HCT116 (cell line): Measurements from ENCODE around the gene SFR1. TPM values are rescaled to one million over a fixed set of nuclear protein-coding genes. Genes with fewer than 3 reads are reported as not detected.

Source experiments
- ATAC-seq: fragments of 200-7000 bp; cut with Tn5 transposase; 2 replicates; pipeline ENCODE4 v1.9.1; 2020; ENCODE audit warnings: mild to moderate bottlenecking, moderate library complexity
- BruUV-seq: library from RNA; stranded (reverse); fragments of 400-500 nt; replicated peaks from 2 replicates; lab custom pipeline; 2021; lab: Mats Ljungman, UMichigan
- CTCF ChIA-PET: fragments of 300-600 bp; sonication (Branson Sonifier 250); formaldehyde crosslinking; loops from one replicate; lab custom pipeline; 2021; ENCODE audit warnings: antibody characterized with exemption; lab: Charles Lee
- POLR2A ChIA-PET: fragments of 300-600, 350-600 bp; sonication (Branson Sonifier 250); formaldehyde crosslinking; loops from one replicate; lab custom pipeline; 2021; ENCODE audit warnings: antibody characterized with exemption; lab: Charles Lee
- RAD21 ChIA-PET, 2 experiments: fragments of 300-600 bp; sonication (Branson Sonifier 250); formaldehyde crosslinking; loops; one replicate each; lab custom pipeline; 2023; ENCODE audit warnings: low total read pairs in 2 of 2; ENCODE audit not compliant: uncharacterized antibody in 2 of 2, unreplicated experiment in 2 of 2, low non-redundant PET in 1 of 2; lab: Charles Lee
- DNase-seq: peaks from one replicate; pipeline ENCODE4 v3.0.0-alpha.2; 2010; ENCODE audit warnings: low read depth, low spot score
- H2AFZ ChIP-seq: fragments of 200-600 bp; shearing (Covaris generic), sonication (generic); 2 replicates; pipeline ENCODE4 v1.6.1; 2017; ENCODE audit warnings: low read depth, mixed run types, mixed read lengths, antibody characterized with exemption, low read length; ENCODE audit not compliant: poor library complexity, severe bottlenecking
- H3K27ac ChIP-seq: 2 replicates; pipeline ENCODE4 v1.5.1; 2012; ENCODE audit warnings: low read depth, low read length
- H3K27me3 ChIP-seq: fragments of 200-600 bp; sonication (generic); 2 replicates; pipeline ENCODE4 v1.6.1; 2016; ENCODE audit warnings: mixed run types, low read length, mixed read lengths; ENCODE audit not compliant: insufficient read depth
- H3K36me3 ChIP-seq, 2 experiments: fragments of 200-500 bp in 1 of 2; fragments of 200-600 bp in 1 of 2; sonication (Bioruptor generic) in 1 of 2; sonication (generic) in 1 of 2; 2 replicates each; pipeline versions ENCODE4 v1.5.1 to v1.6.1; 2014 to 2016; ENCODE audit warnings: low read length in 2 of 2, inconsistent platforms in 1 of 2, mixed read lengths in 1 of 2, mixed run types in 1 of 2; ENCODE audit not compliant: insufficient read depth in 2 of 2, control insufficient read depth in 1 of 2
- H3K4me1 ChIP-seq, 2 experiments: fragments of 200-600 bp in 1 of 2; sonication (generic) in 1 of 2; 2 replicates each; pipeline versions ENCODE4 v1.5.1 to v1.6.1; 2012 to 2017; ENCODE audit warnings: low read length in 2 of 2, inconsistent platforms in 1 of 2, mild to moderate bottlenecking in 1 of 2, mixed read lengths in 1 of 2, mixed run types in 1 of 2, moderate library complexity in 1 of 2; ENCODE audit not compliant: insufficient read depth in 2 of 2, control insufficient read depth in 1 of 2
- H3K4me2 ChIP-seq: fragments of 200-600 bp; sonication (generic); 2 replicates; pipeline ENCODE4 v1.6.1; 2017; ENCODE audit warnings: mixed run types, low read length, mixed read lengths
- H3K4me3 ChIP-seq, 2 experiments: fragments of 200-600 bp in 1 of 2; sonication (generic) in 1 of 2; replicated peaks in 1 of 2; 2 replicates each; pipeline ENCODE4 v1.5.1; 2011 to 2016; ENCODE audit warnings: low read length in 2 of 2, control low read depth in 1 of 2, low read depth in 1 of 2, mild to moderate bottlenecking in 1 of 2, mixed read lengths in 1 of 2, mixed run types in 1 of 2
- H3K79me2 ChIP-seq: fragments of 200-600 bp; sonication (generic); 2 replicates; pipeline ENCODE4 v1.6.1; 2017; ENCODE audit warnings: mild to moderate bottlenecking, mixed run types, low read length, moderate library complexity, mixed read lengths; ENCODE audit not compliant: insufficient read depth
- H3K9ac ChIP-seq: fragments of 200-600 bp; sonication (generic); 2 replicates; pipeline ENCODE4 v1.6.1; 2016; ENCODE audit warnings: low read length, mixed read lengths
- H3K9me2 ChIP-seq: fragments of 200-600 bp; sonication (generic), shearing (Covaris generic); 2 replicates; pipeline ENCODE4 v1.6.1; 2017; ENCODE audit warnings: mixed run types, mild to moderate bottlenecking, moderate library complexity; ENCODE audit not compliant: insufficient read depth
- H3K9me3 ChIP-seq, 2 experiments: fragments of 200-500 bp in 1 of 2; fragments of 200-600 bp in 1 of 2; sonication (Bioruptor generic) in 1 of 2; sonication (generic) in 1 of 2; 2 replicates each; pipeline ENCODE4 v1.6.1; 2014 to 2017; ENCODE audit warnings: low read length in 2 of 2, mixed read lengths in 2 of 2, inconsistent platforms in 1 of 2, low read depth in 1 of 2, mild to moderate bottlenecking in 1 of 2, mixed run types in 1 of 2, moderate library complexity in 1 of 2; ENCODE audit not compliant: control insufficient read depth in 1 of 2, insufficient read depth in 1 of 2
- H4K20me1 ChIP-seq: fragments of 200-600 bp; sonication (generic), shearing (Covaris generic); 2 replicates; pipeline ENCODE4 v1.6.1; 2017; ENCODE audit warnings: mixed run types, mild to moderate bottlenecking, moderate library complexity; ENCODE audit not compliant: insufficient read depth
- CEBPB ChIP-seq: IDR thresholded peaks from 2 replicates; pipeline ENCODE4 v1.6.1; 2012; ENCODE audit warnings: low read depth
- CTCF ChIP-seq, 3 experiments: fragments of 200-600 bp in 1 of 3; sonication (generic) in 1 of 3; IDR thresholded peaks in 2 of 3; conservative IDR thresholded peaks in 1 of 3; 2 replicates each; pipeline ENCODE4 v1.5.1; 2012 to 2017; ENCODE audit warnings: low read depth in 2 of 3, low read length in 2 of 3, antibody characterized with exemption in 1 of 3, borderline replicate concordance in 1 of 3, control low read depth in 1 of 3, mild to moderate bottlenecking in 1 of 3, mixed read lengths in 1 of 3, mixed run types in 1 of 3, moderate library complexity in 1 of 3; ENCODE audit not compliant: insufficient read depth in 1 of 3
- EGR1 ChIP-seq: IDR thresholded peaks from 2 replicates; pipeline ENCODE4 v1.6.1; 2012; ENCODE audit warnings: low read depth
- EZH2 ChIP-seq: fragments of 200-600 bp; sonication (generic); IDR thresholded peaks from 2 replicates; pipeline ENCODE4 v1.6.1; 2017; ENCODE audit warnings: antibody characterized with exemption, mixed run types
- EZH2phosphoT487 ChIP-seq: fragments of 200-600 bp; IDR thresholded peaks from 2 replicates; pipeline ENCODE4 v1.6.1; 2018; ENCODE audit warnings: antibody characterized with exemption, borderline replicate concordance
- JUND ChIP-seq: IDR thresholded peaks from 2 replicates; pipeline ENCODE4 v1.6.1; 2012
- MAX ChIP-seq: IDR thresholded peaks from 2 replicates; pipeline ENCODE4 v1.6.1; 2012
- POLR2A ChIP-seq: IDR thresholded peaks from 2 replicates; pipeline ENCODE4 v1.7.0; 2011; ENCODE audit warnings: borderline replicate concordance; ENCODE audit not compliant: insufficient read depth, insufficient read length; ENCODE audit errors: extremely low read depth
- RAD21 ChIP-seq: IDR thresholded peaks from 2 replicates; pipeline ENCODE4 v1.6.1; 2012; ENCODE audit warnings: low read depth, mild to moderate bottlenecking
- TCF7L2 ChIP-seq: IDR thresholded peaks from 2 replicates; pipeline ENCODE4 v1.7.0; 2011; ENCODE audit warnings: borderline replicate concordance, inconsistent platforms; ENCODE audit not compliant: insufficient read depth, insufficient read length; ENCODE audit errors: extremely low read depth
- YY1 ChIP-seq: IDR thresholded peaks from 2 replicates; pipeline ENCODE4 v1.6.1; 2011; ENCODE audit warnings: low read length, low read depth, moderate library complexity, mild to moderate bottlenecking; ENCODE audit not compliant: insufficient replicate concordance; ENCODE audit errors: extremely low read depth
- ZBTB33 ChIP-seq: IDR thresholded peaks from 2 replicates; pipeline ENCODE4 v1.6.1; 2011; ENCODE audit warnings: mild to moderate bottlenecking, low read length, moderate library complexity; ENCODE audit not compliant: insufficient replicate concordance; ENCODE audit errors: extremely low read depth
- ZFX ChIP-seq: fragments of 450-650 bp; IDR thresholded peaks from 2 replicates; pipeline ENCODE4 v1.6.1; 2017
- intact Hi-C: fragments of 100-400 bp; cut with micrococcal nuclease; formaldehyde crosslinking; loops from 2 replicates; pipeline ENCODE4 v1.10.0; 2022
- total RNA-seq: library from RNA; stranded (reverse); gene quantifications from one replicate; pipeline ENCODE4 v1.2.1, GENCODE V29; 2021; ENCODE audit not compliant: unreplicated experiment

Gene SFR1
- total RNA-seq, 1 experiment from 2014 or later = 38.5 TPM

- no peak overlapping the region for H3K4me3 ChIP-seq
- TF ChIP-seq RAD21 (peak; percentile 60), EGR1 (no peak), CTCF (IDR thresholded peaks at IDR 0.05 in 2 of 3, conservative IDR thresholded peaks at IDR 0.05 in 1 of 3; ENCODE audit: borderline replicate concordance in 1 of 3, insufficient read depth in 1 of 3, low read depth in 2 of 3, low read length in 2 of 3) (peak; percentile 60 to 69 (median 63); a peak in 5 of 6 replicates), CEBPB (0 out of 2 replicates have a peak, but pooled peaks have one; percentile 21), EZH2phosphoT487 (no peak)
- POLR2A ChIA-PET = interaction anchor here (1.2 kb wide), 1 partner anchor 192 kb away, joined by 3 read pairs; no protein-coding TSS in a partner anchor
- no peaks in the 10 kb centered on the region for H4K20me1 ChIP-seq
- CTCF ChIA-PET = interaction anchor here (0.6 to 1.6 kb wide), 6 partner anchors 35 to 193 kb away, joined by 3 to 7 read pairs (median 4); partner anchors contain the start of gene SFR1
- H3K4me2 ChIP-seq = no peak overlapping the region
- H3K4me1 ChIP-seq = peaks cover 14 to 26% of the 10 kb centered on the region in 2 experiments
- no peaks in the 10 kb centered on the region for H3K9me2 ChIP-seq
- H2AFZ ChIP-seq = peak overlapping the region; percentile 64
- no peaks in the 10 kb centered on the region for H3K9me3 ChIP-seq
- no peaks in the 10 kb centered on the region for H3K79me2 ChIP-seq
- DNase-seq (peak; percentile 59), ATAC-seq (peak; percentile 78)
- H3K27ac ChIP-seq = no peak overlapping the region
- no peaks in the 10 kb centered on the region for H3K27me3 ChIP-seq
- RAD21 ChIA-PET = interaction anchor here in 1 of 2 experiments (1.1 kb wide), 1 partner anchor 42 kb away, joined by 3 read pairs; no protein-coding TSS in a partner anchor
- intact Hi-C loops = loop anchor here (1.0 to 2.0 kb wide), 2 partner anchors 42 to 192 kb away; partner anchors contain the start of gene SFR1
- H3K9ac ChIP-seq = no peak overlapping the region
- H3K36me3 ChIP-seq = no peaks in the 10 kb centered on the region
- no TSS peak for BruUV-seq
Measured at GRCh38 chr10:104080762-104081161, 41.2 kb upstream of the SFR1 start.

GRCh38 chr10:104081998-104082397 is 40.0 kb upstream of the SFR1 start:
- Histone ChIP-seq H3K36me3 (no peaks in the 10 kb centered on the region), H3K9ac (no peak overlapping the region), H3K9me3 (no peaks in the 10 kb centered on the region), H4K20me1 (no peaks in the 10 kb centered on the region), H3K4me3 (no peak overlapping the region), H3K4me2 (no peak overlapping the region), H3K4me1 (peaks cover 17 to 31% of the 10 kb centered on the region in 2 experiments), H3K27ac (no peak overlapping the region), H3K79me2 (no peaks in the 10 kb centered on the region), H3K9me2 (no peaks in the 10 kb centered on the region), H2AFZ (no peak overlapping the region), H3K27me3 (no peaks in the 10 kb centered on the region)
- intact Hi-C loops = loop anchor here (2.0 kb wide), 1 partner anchor 41 kb away; the partner anchor contains the start of gene SFR1
- no TSS peak for BruUV-seq
- POLR2A ChIA-PET = interaction anchor here (0.8 to 1.6 kb wide), 3 partner anchors 8 to 39 kb away, joined by 3 to 4 read pairs (median 3); no protein-coding TSS in a partner anchor
- CTCF ChIA-PET = interaction anchor here (1.0 to 1.6 kb wide), 4 partner anchors 9 to 43 kb away, joined by 3 to 7 read pairs (median 4); partner anchors contain the start of gene SFR1
- ATAC-seq (no peak), DNase-seq (no peak)
- RAD21 ChIA-PET = no interaction called here
- TF ChIP-seq MAX = no peak
- no peak for TF ChIP-seq TCF7L2
- no peak for TF ChIP-seq ZFX
- TF ChIP-seq EZH2 = no peak
- no peak for TF ChIP-seq EZH2phosphoT487
- TF ChIP-seq ZBTB33 = no peak
- TF ChIP-seq EGR1 = no peak
- TF ChIP-seq YY1 = no peak
- no peak for TF ChIP-seq JUND
- TF ChIP-seq RAD21 = no peak
- no peak for TF ChIP-seq POLR2A
